ENCODE results near the gene RAB8B.

Gene RAB8B

DNA sequence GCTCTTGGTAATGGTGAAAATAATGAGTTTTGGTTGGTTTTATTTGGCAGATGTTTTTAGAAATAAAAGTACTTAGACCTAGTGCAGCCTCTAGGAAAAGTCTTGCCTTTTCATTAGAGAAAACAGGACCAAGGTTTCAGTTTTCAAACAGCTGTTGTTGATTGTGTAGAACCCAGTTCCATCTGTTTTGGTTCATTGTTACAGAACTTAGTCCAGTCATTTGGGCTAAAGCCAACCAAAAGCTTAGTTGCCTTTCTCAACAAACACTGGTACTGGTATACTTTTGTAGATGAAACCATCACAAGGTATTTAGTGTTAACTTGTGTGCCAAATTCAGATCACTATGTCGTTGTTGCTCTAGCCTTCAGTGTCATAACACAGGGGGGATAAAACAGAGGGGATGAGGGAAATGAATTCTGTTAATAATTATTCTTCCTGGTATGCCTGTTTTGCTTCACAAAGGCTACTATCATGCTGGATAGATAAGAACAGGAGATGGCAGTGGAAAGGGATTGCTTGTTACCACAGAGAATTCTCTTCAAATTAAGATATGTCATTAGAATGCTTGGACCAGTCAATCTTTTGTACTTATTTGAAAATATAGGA lies 75.4 kb downstream of the RAB8B start:
- no peak overlapping the region for H3K4me3 ChIP-seq (ENCODE audit: control insufficient read depth, low read depth, low read length)
- TF ChIP-seq, protein P1, sequence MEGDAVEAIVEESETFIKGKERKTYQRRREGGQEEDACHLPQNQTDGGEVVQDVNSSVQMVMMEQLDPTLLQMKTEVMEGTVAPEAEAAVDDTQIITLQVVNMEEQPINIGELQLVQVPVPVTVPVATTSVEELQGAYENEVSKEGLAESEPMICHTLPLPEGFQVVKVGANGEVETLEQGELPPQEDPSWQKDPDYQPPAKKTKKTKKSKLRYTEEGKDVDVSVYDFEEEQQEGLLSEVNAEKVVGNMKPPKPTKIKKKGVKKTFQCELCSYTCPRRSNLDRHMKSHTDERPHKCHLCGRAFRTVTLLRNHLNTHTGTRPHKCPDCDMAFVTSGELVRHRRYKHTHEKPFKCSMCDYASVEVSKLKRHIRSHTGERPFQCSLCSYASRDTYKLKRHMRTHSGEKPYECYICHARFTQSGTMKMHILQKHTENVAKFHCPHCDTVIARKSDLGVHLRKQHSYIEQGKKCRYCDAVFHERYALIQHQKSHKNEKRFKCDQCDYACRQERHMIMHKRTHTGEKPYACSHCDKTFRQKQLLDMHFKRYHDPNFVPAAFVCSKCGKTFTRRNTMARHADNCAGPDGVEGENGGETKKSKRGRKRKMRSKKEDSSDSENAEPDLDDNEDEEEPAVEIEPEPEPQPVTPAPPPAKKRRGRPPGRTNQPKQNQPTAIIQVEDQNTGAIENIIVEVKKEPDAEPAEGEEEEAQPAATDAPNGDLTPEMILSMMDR (conservative IDR thresholded peaks at IDR 0.05; ENCODE audit: control insufficient read depth, insufficient read depth, low read depth, low read length): no peak
- peak; percentile 77 for DNase-seq (ENCODE audit: low read depth)

- no peak for DNase-seq (ENCODE audit: low read depth)
- H3K4me3 ChIP-seq (ENCODE audit: control insufficient read depth, low read depth, low read length): no peak overlapping the region
- TF ChIP-seq, protein P1 (conservative IDR thresholded peaks at IDR 0.05; ENCODE audit: control insufficient read depth, insufficient read depth, low read depth, low read length): no peak
These were observed 85.0 kb downstream of the RAB8B start for GRCh38 chr15:63274427-63274826.

DNA sequence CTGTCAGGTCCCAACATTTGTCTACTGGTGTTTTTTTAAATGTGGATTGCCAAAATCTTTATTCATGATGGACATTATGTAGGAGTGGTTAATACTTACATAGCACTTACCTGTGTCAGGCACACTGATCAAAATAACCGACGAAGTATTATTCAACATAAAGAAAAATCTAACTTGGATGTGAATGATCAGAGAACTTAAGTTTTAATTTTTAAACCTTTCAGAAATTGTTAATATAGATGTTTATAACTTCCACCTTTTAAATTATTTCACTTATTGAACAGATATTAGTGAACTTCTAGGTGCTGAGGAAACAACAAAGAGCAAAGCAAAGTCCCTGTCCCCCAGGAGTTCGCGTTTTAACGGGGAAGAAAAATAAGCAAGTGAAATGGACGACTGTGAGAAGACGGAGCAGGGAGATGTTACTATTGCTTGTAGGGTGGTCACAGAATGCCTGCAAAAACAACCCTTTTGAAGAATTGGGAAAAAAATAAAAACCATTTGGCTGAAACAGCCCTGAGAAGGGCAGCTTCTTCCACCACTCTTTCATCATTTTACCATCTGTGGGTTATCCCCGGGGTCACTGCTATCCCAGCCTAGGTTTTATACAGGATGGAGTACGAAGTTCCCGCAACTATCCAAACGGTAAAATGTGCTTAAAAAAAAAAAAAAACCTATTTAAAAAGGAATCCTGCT lies 87.1 kb downstream of the RAB8B start:
- H3K4me3 ChIP-seq (ENCODE audit: control insufficient read depth, low read depth, low read length): peak overlapping the region; percentile 48
- TF ChIP-seq, protein P1 (conservative IDR thresholded peaks at IDR 0.05; ENCODE audit: control insufficient read depth, insufficient read depth, low read depth, low read length): no peak
- DNase-seq (ENCODE audit: low read depth): peak; percentile 44

DNA sequence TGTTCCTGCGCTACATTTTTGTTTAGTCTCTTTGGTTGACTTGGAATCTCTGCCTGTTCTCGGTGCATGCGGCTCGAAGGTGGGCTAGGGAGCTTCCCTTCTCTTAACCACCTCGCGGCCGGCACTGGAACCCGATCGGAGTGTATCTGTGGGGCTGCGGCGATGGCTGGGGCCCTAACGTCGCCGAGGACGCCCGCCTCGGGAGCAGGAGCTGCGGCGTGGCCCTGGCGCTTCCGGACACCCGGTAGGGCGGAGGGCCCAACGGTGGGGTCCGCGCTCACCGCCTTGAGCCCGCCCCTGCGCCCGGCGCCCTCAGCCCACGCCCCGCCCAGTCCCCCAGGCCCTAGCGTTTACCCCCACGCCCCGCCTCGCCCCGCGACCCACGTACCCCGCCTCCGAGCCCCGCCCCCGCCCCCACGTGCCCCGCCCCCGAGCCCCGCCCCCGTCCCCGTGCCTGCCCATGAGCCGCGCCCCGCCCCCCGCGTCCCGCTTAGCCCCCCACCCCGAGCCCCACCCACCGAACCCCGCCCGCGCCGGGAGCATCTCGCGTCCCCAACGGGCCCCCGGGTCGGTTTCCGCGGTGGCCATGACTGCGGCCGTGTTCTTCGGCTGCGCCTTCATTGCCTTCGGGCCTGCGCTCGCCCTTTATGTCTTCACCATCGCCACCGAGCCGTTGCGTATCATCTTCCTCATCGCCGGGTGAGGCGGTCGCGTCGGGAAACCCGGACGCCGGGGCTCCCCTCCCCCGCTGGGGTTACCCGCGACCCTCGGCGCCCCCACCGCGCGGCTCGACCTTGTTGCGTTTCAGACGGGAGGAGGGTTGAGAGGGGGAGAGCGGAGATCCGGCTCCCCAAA lies 87.9 kb downstream of the RAB8B start, which contains the start of gene APH1B:
Gene APH1B, plus strand, starts transcription at position 568 of the 855 bp plus-strand sequence. Its CDS starts 19 bp downstream, at position 587.
- no peak for DNase-seq (ENCODE audit: low read depth)

GRCh38 chr15:63277893-63278456 lies 88.6 kb downstream of the RAB8B start:
- peak; percentile 26 for DNase-seq (ENCODE audit: low read depth)
- TF ChIP-seq, protein P1 (conservative IDR thresholded peaks at IDR 0.05; ENCODE audit: control insufficient read depth, insufficient read depth, low read depth, low read length): no peak
- H3K4me3 ChIP-seq (ENCODE audit: control insufficient read depth, low read depth, low read length): peak overlapping the region; percentile 63

More for the DNA sequence above, 87.9 kb downstream of the RAB8B start, which contains the start of gene APH1B:
- TF ChIP-seq, protein P1 (conservative IDR thresholded peaks at IDR 0.05; ENCODE audit: control insufficient read depth, insufficient read depth, low read depth, low read length): no peak
- H3K4me3 ChIP-seq (ENCODE audit: control insufficient read depth, low read depth, low read length): peak within 1 kb of the TSS; percentile 63

GRCh38 chr15:63283126-63283525 lies 93.7 kb downstream of the RAB8B start:
- TF ChIP-seq, protein P1 (conservative IDR thresholded peaks at IDR 0.05; ENCODE audit: control insufficient read depth, insufficient read depth, low read depth, low read length): no peak
- no peak overlapping the region for H3K4me3 ChIP-seq (ENCODE audit: control insufficient read depth, low read depth, low read length)
- DNase-seq (ENCODE audit: low read depth): no peak
